A204.1 (cell line): ENCODE data around the gene CH25H.
"Not testable (repeated sequence)": the region's sequence is repeated elsewhere in the genome, so short reads cannot be mapped to it uniquely, and the experiment has no call there.

Source experiments
- FAIRE-seq: peaks from 2 replicates; lab custom pipeline; 2012; peaks lifted over from hg19 to GRCh38; lab: Jason Lieb, UNC

The CH25H gene

GRCh38 chr10:89197473-89197872, 9.6 kb downstream of the CH25H start:
- no peak for FAIRE-seq

GRCh38 chr10:89191301-89191700, 15.8 kb downstream of the CH25H start:
- not testable (repeated sequence) for FAIRE-seq

GRCh38 chr10:89189211-89189734, 17.8 kb downstream of the CH25H start:
- FAIRE-seq, result no peak

- FAIRE-seq, result no peak
Observed at GRCh38 chr10:89185658-89186057, 21.5 kb downstream of the CH25H start.

GRCh38 chr10:89184638-89185037, 22.5 kb downstream of the CH25H start:
- no peak for FAIRE-seq

GRCh38 chr10:89183571-89183970, 23.5 kb downstream of the CH25H start:
- no peak for FAIRE-seq

- FAIRE-seq, result no peak
Observed at GRCh38 chr10:89182894-89183293, 24.2 kb downstream of the CH25H start.

GRCh38 chr10:89175816-89176215, 31.3 kb downstream of the CH25H start:
- no peak for FAIRE-seq

GRCh38 chr10:89173075-89173474, 34.0 kb downstream of the CH25H start:
- FAIRE-seq, result no peak

GRCh38 chr10:89171996-89172395, 35.1 kb downstream of the CH25H start:
- FAIRE-seq, result no peak

GRCh38 chr10:89171263-89171872, 35.7 kb downstream of the CH25H start:
- no peak for FAIRE-seq

- FAIRE-seq, result not testable (repeated sequence)
Observed at GRCh38 chr10:89168354-89168900, 38.7 kb downstream of the CH25H start.

GRCh38 chr10:89167915-89168314, 39.2 kb downstream of the CH25H start:
- FAIRE-seq, result no peak

GRCh38 chr10:89165923-89166322, 41.2 kb downstream of the CH25H start:
- FAIRE-seq, result no peak

GRCh38 chr10:89164920-89165319, 42.2 kb downstream of the CH25H start:
- FAIRE-seq, result no peak

GRCh38 chr10:89164080-89164479, 43.0 kb downstream of the CH25H start:
- no peak for FAIRE-seq

GRCh38 chr10:89163265-89163995, 43.7 kb downstream of the CH25H start:
- no peak for FAIRE-seq

GRCh38 chr10:89162596-89162995, 44.5 kb downstream of the CH25H start:
- no peak for FAIRE-seq

- no peak for FAIRE-seq
Observed at GRCh38 chr10:89160339-89160738, 46.8 kb downstream of the CH25H start.

- FAIRE-seq, result no peak
Observed at GRCh38 chr10:89159761-89160160, 47.4 kb downstream of the CH25H start.

- no peak for FAIRE-seq
Observed at GRCh38 chr10:89159316-89159715, 47.8 kb downstream of the CH25H start.

- no peak for FAIRE-seq
Observed at GRCh38 chr10:89158446-89158845, 48.7 kb downstream of the CH25H start.

- FAIRE-seq, result no peak
Observed at GRCh38 chr10:89156161-89156835, 50.8 kb downstream of the CH25H start.
